Cerebellar cortex (tissue), 1 donor: ENCODE data around the gene EYA4.
"Not testable (repeated sequence)": the region's sequence is repeated elsewhere in the genome, so short reads cannot be mapped to it uniquely, and the experiment has no call there.

Experiments used
- DNase-seq: peaks from one replicate; pipeline ENCODE4 v3.0.0-alpha.2; 2015; ENCODE audit warnings: low spot score

Gene EYA4

GRCh38 chr6:133528566-133528965 lies 287.4 kb downstream of the EYA4 start:
- no peak for DNase-seq

GRCh38 chr6:133532908-133533307 lies 291.8 kb downstream of the EYA4 start:
- DNase-seq = no peak

GRCh38 chr6:133539502-133540259 lies 298.5 kb downstream of the EYA4 start:
- no peak for DNase-seq

- DNase-seq = no peak
Observed at GRCh38 chr6:133540361-133540760, 299.2 kb downstream of the EYA4 start.

GRCh38 chr6:133541040-133541439 lies 299.9 kb downstream of the EYA4 start:
- DNase-seq = no peak

GRCh38 chr6:133542056-133542821 lies 301.1 kb downstream of the EYA4 start:
- DNase-seq = no peak

GRCh38 chr6:133544419-133544818 lies 303.3 kb downstream of the EYA4 start:
- DNase-seq = peak; percentile 15

- DNase-seq = no peak
Observed at GRCh38 chr6:133546098-133546497, 304.9 kb downstream of the EYA4 start.

- no peak for DNase-seq
Observed at GRCh38 chr6:133547136-133547535, 306.0 kb downstream of the EYA4 start.

- no peak for DNase-seq
Observed at GRCh38 chr6:133548423-133549159, 307.4 kb downstream of the EYA4 start.

GRCh38 chr6:133549371-133549801 lies 308.2 kb downstream of the EYA4 start:
- DNase-seq = no peak

GRCh38 chr6:133550026-133550425 lies 308.9 kb downstream of the EYA4 start:
- no peak for DNase-seq

GRCh38 chr6:133551436-133551835 lies 310.3 kb downstream of the EYA4 start:
- no peak for DNase-seq

GRCh38 chr6:133551847-133552341 lies 310.7 kb downstream of the EYA4 start:
- DNase-seq = no peak

GRCh38 chr6:133553652-133554051 lies 312.5 kb downstream of the EYA4 start:
- DNase-seq = peak; percentile 58

GRCh38 chr6:133554121-133554520 lies 313.0 kb downstream of the EYA4 start:
- DNase-seq = not testable (repeated sequence)

GRCh38 chr6:133555685-133556084 lies 314.5 kb downstream of the EYA4 start:
- DNase-seq = no peak

GRCh38 chr6:133559926-133560325 lies 318.8 kb downstream of the EYA4 start:
- no peak for DNase-seq

- no peak for DNase-seq
Observed at GRCh38 chr6:133567636-133568035, 326.5 kb downstream of the EYA4 start.

- DNase-seq = peak; percentile 77
Observed at GRCh38 chr6:133568970-133569889, 328.1 kb downstream of the EYA4 start.

GRCh38 chr6:133571681-133572080 lies 330.5 kb downstream of the EYA4 start:
- no peak for DNase-seq
